ENCODE results near the gene F12. TPM values are rescaled to one million over a fixed set of nuclear protein-coding genes. Genes with fewer than 3 reads are reported as not detected.
A peak's percentile ranks its signal among the peaks of the same experiment; 100 is the strongest.

F12 gene
- total RNA-seq, 1 experiment from 2014 or later: 16.5 TPM

DNA sequence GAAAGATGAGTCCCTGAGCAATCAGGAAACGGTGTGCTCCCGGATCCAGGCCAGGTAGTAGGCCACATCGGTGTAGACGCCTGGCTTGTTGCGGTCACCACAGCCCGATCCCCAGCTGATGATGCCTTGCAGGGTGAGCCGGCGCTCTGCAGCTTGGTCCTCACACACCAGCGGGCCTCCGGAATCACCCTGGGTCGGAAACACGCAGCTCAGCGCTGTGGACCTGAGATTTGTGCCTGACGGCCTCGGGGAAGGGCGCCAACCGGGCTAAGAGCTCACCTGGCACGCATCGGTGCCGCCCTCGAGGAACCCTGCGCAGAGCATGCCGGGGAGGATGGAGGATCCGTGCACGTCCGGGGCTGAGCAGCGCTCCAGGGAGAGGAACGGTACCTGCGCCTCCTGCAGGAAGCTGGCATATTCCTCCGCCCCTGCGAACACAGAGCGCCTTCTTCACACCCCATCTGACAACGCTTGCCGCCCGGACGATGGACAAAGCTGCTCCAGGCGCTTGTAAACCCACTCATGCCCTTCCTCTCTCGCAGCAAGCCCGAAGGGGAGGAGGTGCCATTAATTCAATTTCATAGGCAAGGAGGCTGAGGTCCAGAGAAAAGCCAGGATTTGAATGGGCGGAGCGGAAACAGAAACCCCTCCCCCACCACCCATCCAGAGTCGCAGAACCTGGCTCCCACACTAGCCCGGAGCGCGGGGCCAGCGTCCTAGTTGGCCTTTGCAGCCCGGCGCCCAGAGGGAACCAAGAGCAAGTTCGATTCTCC, 6.9 kb downstream of the F12 start:
- intact Hi-C loops (cut with micrococcal nuclease): loop anchor here (1.0 to 2.0 kb wide), 5 partner anchors 12 to 288 kb away; no protein-coding TSS in a partner anchor
- no TSS peak for BruUV-seq (replicated peaks)
- CTCF ChIA-PET: interaction anchor here (0.5 to 8.5 kb wide), 35 partner anchors 10 to 289 kb away, joined by 3 to 277 read pairs (median 6); partner anchors contain the start of genes GRK6, LMAN2, MXD3 and PRR7
- TF ChIP-seq, protein P1, sequence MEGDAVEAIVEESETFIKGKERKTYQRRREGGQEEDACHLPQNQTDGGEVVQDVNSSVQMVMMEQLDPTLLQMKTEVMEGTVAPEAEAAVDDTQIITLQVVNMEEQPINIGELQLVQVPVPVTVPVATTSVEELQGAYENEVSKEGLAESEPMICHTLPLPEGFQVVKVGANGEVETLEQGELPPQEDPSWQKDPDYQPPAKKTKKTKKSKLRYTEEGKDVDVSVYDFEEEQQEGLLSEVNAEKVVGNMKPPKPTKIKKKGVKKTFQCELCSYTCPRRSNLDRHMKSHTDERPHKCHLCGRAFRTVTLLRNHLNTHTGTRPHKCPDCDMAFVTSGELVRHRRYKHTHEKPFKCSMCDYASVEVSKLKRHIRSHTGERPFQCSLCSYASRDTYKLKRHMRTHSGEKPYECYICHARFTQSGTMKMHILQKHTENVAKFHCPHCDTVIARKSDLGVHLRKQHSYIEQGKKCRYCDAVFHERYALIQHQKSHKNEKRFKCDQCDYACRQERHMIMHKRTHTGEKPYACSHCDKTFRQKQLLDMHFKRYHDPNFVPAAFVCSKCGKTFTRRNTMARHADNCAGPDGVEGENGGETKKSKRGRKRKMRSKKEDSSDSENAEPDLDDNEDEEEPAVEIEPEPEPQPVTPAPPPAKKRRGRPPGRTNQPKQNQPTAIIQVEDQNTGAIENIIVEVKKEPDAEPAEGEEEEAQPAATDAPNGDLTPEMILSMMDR (IDR thresholded peaks at IDR 0.05; ENCODE audit: unreplicated experiment): peak; percentile 73
- Mint-ChIP-seq H3K36me3 (ENCODE audit: insufficient read depth, unreplicated experiment) (peaks cover 13% of the 10 kb centered on the region), H3K27me3 (ENCODE audit: insufficient read depth, unreplicated experiment) (no peaks in the 10 kb centered on the region), H3K9me3 (ENCODE audit: unreplicated experiment) (no peaks in the 10 kb centered on the region), H3K4me1 (ENCODE audit: insufficient read depth, unreplicated experiment) (peaks cover 25% of the 10 kb centered on the region), H3K4me3 (ENCODE audit: unreplicated experiment) (peak overlapping the region; percentile 87), H3K27ac (ENCODE audit: low read depth, unreplicated experiment) (peak overlapping the region; percentile 19)
- DNase-seq (ENCODE audit: unreplicated experiment): peak; percentile 92
- POLR2A ChIA-PET: interaction anchor here (0.8 to 7.3 kb wide), 20 partner anchors 10 to 866 kb away, joined by 3 to 202 read pairs (median 6); partner anchors contain the start of genes DDX41, GRK6, LMAN2 and PDLIM7

DNA sequence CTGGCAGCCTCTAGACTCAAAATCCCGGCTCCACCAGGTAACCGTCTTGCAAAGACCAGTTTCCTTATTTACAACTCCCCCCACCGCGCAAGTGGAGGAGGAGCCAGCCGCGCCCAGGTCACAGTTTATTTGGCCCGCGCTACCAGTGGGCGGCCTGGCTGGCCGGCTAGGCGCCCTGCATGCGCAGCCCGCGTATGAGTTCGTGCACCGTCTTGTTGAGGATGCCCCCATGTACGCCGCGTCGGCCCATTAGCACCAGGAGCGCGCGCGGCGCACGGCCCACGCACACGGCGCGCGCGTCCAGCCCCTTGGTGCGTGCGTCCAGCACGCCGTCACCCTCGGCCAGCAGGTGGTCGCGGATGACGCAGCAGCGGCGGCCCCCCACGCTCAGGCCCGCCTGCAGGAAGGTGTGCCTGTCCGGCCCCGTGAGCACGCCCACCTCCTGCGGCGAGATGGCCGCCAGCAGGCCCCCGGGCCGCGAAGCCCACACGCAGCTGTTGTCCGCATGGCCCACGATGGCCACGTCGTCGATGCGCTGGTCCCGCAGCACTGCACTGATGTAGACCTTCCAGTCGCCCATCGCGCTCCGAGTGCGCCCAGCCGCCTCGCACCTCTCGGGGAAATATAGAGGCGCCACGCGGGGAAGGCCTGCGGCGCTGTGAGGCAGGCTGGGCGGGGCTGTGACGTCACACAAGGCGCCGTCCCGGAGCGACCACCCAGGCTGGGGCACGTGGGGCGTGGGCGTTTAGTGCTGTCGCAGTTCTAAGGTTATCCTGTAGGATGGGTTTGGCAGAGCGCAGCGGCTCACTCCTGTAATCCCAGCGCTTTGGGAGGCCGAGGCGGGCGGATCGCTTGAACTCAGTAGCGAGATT, 9.1 kb downstream of the F12 start, which contains the start of gene PFN3:
PFN3 (minus strand) TSS at position 665 of the 872 bp plus-strand sequence; CDS start at position 580, 85 bp downstream.
- no peak within 1 kb of the TSS for H3K4me3 Mint-ChIP-seq (ENCODE audit: unreplicated experiment)
- peaks cover 13% of the 10 kb centered on the region for H3K36me3 Mint-ChIP-seq (ENCODE audit: insufficient read depth, unreplicated experiment)
- H3K4me1 Mint-ChIP-seq (ENCODE audit: insufficient read depth, unreplicated experiment): peaks cover 23% of the 10 kb centered on the region
- no peak for DNase-seq (ENCODE audit: unreplicated experiment)
- POLR2A ChIA-PET: interaction anchor here (7.3 kb wide), 1 partner anchor 51 kb away, joined by 202 read pairs; the partner anchor contains the start of gene PRR7
- no peaks in the 10 kb centered on the region for H3K9me3 Mint-ChIP-seq (ENCODE audit: unreplicated experiment)
- TF ChIP-seq, protein P1 (IDR thresholded peaks at IDR 0.05; ENCODE audit: unreplicated experiment): no peak
- H3K27ac Mint-ChIP-seq (ENCODE audit: low read depth, unreplicated experiment): no peak within 1 kb of the TSS
- no TSS peak for BruUV-seq (replicated peaks)
- intact Hi-C loops (cut with micrococcal nuclease): no loop called here
- no peaks in the 10 kb centered on the region for H3K27me3 Mint-ChIP-seq (ENCODE audit: insufficient read depth, unreplicated experiment)
- CTCF ChIA-PET: interaction anchor here (1.7 to 7.8 kb wide), 4 partner anchors 8 to 101 kb away, joined by 5 to 277 read pairs (median 159); partner anchors contain the start of gene PRR7

DNA sequence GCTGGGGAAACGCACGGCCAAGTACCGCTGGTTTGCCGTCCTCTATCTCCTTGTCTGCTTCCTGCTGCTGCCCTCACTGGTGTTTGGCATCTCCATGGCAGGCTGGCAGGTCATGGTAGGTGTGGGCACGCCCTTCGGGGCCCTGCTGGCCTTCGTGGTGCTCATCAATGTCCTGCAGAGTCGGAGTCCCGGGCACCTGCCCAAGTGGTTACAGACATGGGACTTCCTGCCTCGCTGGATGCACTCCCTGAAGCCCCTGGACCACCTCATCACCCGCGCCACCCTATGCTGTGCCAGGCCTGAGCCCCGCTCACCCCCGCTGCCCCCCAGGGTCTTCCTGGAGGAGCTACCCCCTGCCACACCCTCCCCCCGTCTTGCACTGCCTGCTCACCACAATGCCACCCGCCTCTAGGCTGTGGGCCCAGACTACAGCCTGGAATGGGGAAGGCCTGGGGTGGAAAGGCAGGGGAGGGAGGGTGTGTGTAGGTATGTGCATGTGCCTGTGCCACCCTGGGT, 11.4 kb downstream of the F12 start:
- CTCF ChIA-PET: interaction anchor here (0.7 to 2.0 kb wide), 5 partner anchors 8 to 103 kb away, joined by 3 to 10 read pairs (median 4); no protein-coding TSS in a partner anchor

More for the DNA sequence above, 11.4 kb downstream of the F12 start:
- no peak overlapping the region for H3K4me3 Mint-ChIP-seq (ENCODE audit: unreplicated experiment)
- TF ChIP-seq, protein P1 (IDR thresholded peaks at IDR 0.05; ENCODE audit: unreplicated experiment): no peak
- no peak overlapping the region for H3K27ac Mint-ChIP-seq (ENCODE audit: low read depth, unreplicated experiment)
- no peaks in the 10 kb centered on the region for H3K27me3 Mint-ChIP-seq (ENCODE audit: insufficient read depth, unreplicated experiment)
- no peak for DNase-seq (ENCODE audit: unreplicated experiment)
- no TSS peak for BruUV-seq (replicated peaks)
- intact Hi-C loops (cut with micrococcal nuclease): no loop called here
- H3K4me1 Mint-ChIP-seq (ENCODE audit: insufficient read depth, unreplicated experiment): peaks cover 10% of the 10 kb centered on the region
- POLR2A ChIA-PET: no interaction called here
- H3K9me3 Mint-ChIP-seq (ENCODE audit: unreplicated experiment): no peaks in the 10 kb centered on the region
- peaks cover 5% of the 10 kb centered on the region for H3K36me3 Mint-ChIP-seq (ENCODE audit: insufficient read depth, unreplicated experiment)
